ENCODE measurements around the gene EPHA3. TPM values are rescaled to one million over a fixed set of nuclear protein-coding genes. Genes with fewer than 3 reads are reported as not detected.

Gene EPHA3
- total and polyA plus RNA-seq, 2 donors (not counting 3 experiments of a cell fraction or from before 2014, with no cell fraction given), result not detected

GRCh38 chr3:89335693-89336092, 228.3 kb downstream of the EPHA3 start:
- Histone ChIP-seq H3K4me1 (ENCODE audit: control insufficient read depth, extremely low read depth, insufficient read depth, low read length) (no peaks in the 10 kb centered on the region), H3K9ac (replicated peaks; ENCODE audit: extremely low read depth, insufficient read depth, low read length) (no peak overlapping the region), H3K36me3 (ENCODE audit: control insufficient read depth in 2 of 2, extremely low read depth in 1 of 2, insufficient read depth in 2 of 2, low read length in 2 of 2) (no peaks in the 10 kb centered on the region), H3K4me3 (replicated peaks in 1 of 3; ENCODE audit: insufficient read depth in 1 of 3, low read depth in 1 of 3, low read length in 3 of 3) (no peak overlapping the region), H3K9me1 (replicated peaks; ENCODE audit: control insufficient read depth, extremely low read depth, insufficient read depth, low read length) (no peaks in the 10 kb centered on the region), H4K20me1 (replicated peaks; ENCODE audit: control insufficient read depth, extremely low read depth, insufficient read depth, low read length) (no peaks in the 10 kb centered on the region), H3K27ac (ENCODE audit: insufficient read depth, low read depth, low read length) (no peak overlapping the region), H3K9me3 (replicated peaks; ENCODE audit: control insufficient read depth, insufficient read depth, low read length) (no peaks in the 10 kb centered on the region), H3K27me3 (ENCODE audit: control insufficient read depth in 2 of 2, insufficient read depth in 2 of 2, low read length in 2 of 2) (no peaks in the 10 kb centered on the region), H3K79me2 (ENCODE audit: control insufficient read depth, insufficient read depth, low read length) (no peaks in the 10 kb centered on the region), H2AFZ (ENCODE audit: low read depth, low read length) (no peak overlapping the region), H3K4me2 (ENCODE audit: insufficient read depth, low read length) (no peak overlapping the region)
- ChIA-PET CTCF (no interaction called here), POLR2A (no interaction called here)
- TF ChIP-seq CTCF (IDR thresholded peaks at IDR 0.05; ENCODE audit: extremely low read depth in 1 of 2, insufficient read depth in 1 of 2, low read depth in 1 of 2, low read length in 2 of 2), result no peak
- no peak for TF ChIP-seq FOS (IDR thresholded peaks at IDR 0.05; ENCODE audit: borderline replicate concordance, insufficient read depth, low read length)
- TF ChIP-seq MYC (IDR thresholded peaks at IDR 0.05; ENCODE audit: low read depth, low read length), result no peak
- no peak for TF ChIP-seq EZH2 (IDR thresholded peaks at IDR 0.05; ENCODE audit: borderline replicate concordance, low read depth, low read length, severe bottlenecking)
- no peak for TF ChIP-seq JUN (IDR thresholded peaks at IDR 0.05; ENCODE audit: borderline replicate concordance, insufficient read depth, insufficient read length, low read depth)
- TF ChIP-seq, protein P1, sequence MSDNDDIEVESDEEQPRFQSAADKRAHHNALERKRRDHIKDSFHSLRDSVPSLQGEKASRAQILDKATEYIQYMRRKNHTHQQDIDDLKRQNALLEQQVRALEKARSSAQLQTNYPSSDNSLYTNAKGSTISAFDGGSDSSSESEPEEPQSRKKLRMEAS (IDR thresholded peaks at IDR 0.05; ENCODE audit: insufficient read depth, insufficient read length), result no peak
- no peak for TF ChIP-seq POLR2A (IDR thresholded peaks at IDR 0.05; ENCODE audit: low read depth, low read length)
- no peak for TF ChIP-seq POLR2AphosphoS5 (IDR thresholded peaks at IDR 0.05; ENCODE audit: insufficient read depth, low read depth, low read length)
- no peak for TF ChIP-seq GATA2 (IDR thresholded peaks at IDR 0.05; ENCODE audit: insufficient read depth, insufficient read length, low read depth, low read length)
- no TSS peak for BruUV-seq (replicated peaks)
- intact Hi-C loops (cut with micrococcal nuclease), result no loop called here
- DNase-seq (ENCODE audit: low read depth, low spot score) (no peak), FAIRE-seq (no peak)
- dilution Hi-C loops (cut with MboI; ENCODE audit: extremely low pct_ligation_motif_present, low sequenced_read_pairs), result no loop called here
